Measurements from ENCODE around the gene KIRREL3.

KIRREL3 gene

GRCh38 chr11:126468102-126468521, 532.5 kb downstream of the KIRREL3 start:
- no peak overlapping the region for H3K4me3 ChIP-seq (ENCODE audit: low read depth, low read length)
- TF ChIP-seq, protein P1, sequence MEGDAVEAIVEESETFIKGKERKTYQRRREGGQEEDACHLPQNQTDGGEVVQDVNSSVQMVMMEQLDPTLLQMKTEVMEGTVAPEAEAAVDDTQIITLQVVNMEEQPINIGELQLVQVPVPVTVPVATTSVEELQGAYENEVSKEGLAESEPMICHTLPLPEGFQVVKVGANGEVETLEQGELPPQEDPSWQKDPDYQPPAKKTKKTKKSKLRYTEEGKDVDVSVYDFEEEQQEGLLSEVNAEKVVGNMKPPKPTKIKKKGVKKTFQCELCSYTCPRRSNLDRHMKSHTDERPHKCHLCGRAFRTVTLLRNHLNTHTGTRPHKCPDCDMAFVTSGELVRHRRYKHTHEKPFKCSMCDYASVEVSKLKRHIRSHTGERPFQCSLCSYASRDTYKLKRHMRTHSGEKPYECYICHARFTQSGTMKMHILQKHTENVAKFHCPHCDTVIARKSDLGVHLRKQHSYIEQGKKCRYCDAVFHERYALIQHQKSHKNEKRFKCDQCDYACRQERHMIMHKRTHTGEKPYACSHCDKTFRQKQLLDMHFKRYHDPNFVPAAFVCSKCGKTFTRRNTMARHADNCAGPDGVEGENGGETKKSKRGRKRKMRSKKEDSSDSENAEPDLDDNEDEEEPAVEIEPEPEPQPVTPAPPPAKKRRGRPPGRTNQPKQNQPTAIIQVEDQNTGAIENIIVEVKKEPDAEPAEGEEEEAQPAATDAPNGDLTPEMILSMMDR (IDR thresholded peaks at IDR 0.05; ENCODE audit: low read depth, low read length, missing control alignments), result no peak
- DNase-seq (ENCODE audit: low read depth), result no peak

GRCh38 chr11:126467471-126467870, 533.1 kb downstream of the KIRREL3 start:
- TF ChIP-seq, protein P1 (IDR thresholded peaks at IDR 0.05; ENCODE audit: low read depth, low read length, missing control alignments), result no peak
- H3K4me3 ChIP-seq (ENCODE audit: low read depth, low read length), result no peak overlapping the region
- no peak for DNase-seq (ENCODE audit: low read depth)

- no peak overlapping the region for H3K4me3 ChIP-seq (ENCODE audit: low read depth, low read length)
- DNase-seq (ENCODE audit: low read depth), result no peak
- TF ChIP-seq, protein P1 (IDR thresholded peaks at IDR 0.05; ENCODE audit: low read depth, low read length, missing control alignments), result no peak
Observed at GRCh38 chr11:126467046-126467370, 533.6 kb downstream of the KIRREL3 start.

DNA sequence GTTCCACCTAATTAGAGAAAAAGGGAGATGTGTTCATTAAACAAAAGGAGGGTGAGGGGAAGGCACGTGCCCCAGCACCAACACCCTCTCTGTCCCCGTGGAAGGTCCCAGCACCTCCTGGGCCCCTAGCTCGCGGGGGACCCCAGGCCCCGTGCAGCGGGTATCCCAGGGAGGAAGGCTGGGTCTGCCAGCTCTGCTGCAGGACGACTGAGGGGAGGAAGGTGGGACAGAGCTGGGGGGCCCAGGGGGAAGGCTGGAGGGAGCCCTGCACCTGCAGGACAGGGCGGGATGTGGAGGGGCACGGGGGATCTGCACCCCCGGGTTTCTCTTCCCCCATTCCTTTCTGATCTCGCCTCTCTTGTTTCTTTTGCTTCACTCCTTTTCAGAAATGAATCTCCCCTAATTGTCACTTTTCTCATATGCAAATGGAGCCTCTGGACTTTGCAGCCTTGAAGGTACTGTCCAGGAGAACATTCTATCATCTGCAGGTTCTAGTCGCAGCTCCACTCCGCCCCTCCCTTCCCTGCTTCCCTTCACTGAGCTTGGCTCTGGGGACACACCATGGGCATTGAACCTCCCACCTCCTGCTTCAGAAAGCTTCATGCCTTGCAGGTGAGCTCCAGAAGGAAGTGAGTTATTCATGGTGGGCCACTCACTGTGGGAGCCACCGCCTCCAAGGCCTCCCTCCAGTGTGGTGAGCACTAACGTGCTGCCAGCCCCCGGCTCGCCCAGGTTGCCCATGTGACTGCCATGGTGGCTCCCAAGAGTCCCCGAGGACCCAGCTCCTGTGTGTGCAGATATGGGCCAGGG, 534.1 kb downstream of the KIRREL3 start:
- H3K4me3 ChIP-seq (ENCODE audit: low read depth, low read length), result no peak overlapping the region; the same call in 1 of the 2 replicates
- TF ChIP-seq, protein P1 (IDR thresholded peaks at IDR 0.05; ENCODE audit: low read depth, low read length, missing control alignments), result no peak
- no peak for DNase-seq (ENCODE audit: low read depth)

DNA sequence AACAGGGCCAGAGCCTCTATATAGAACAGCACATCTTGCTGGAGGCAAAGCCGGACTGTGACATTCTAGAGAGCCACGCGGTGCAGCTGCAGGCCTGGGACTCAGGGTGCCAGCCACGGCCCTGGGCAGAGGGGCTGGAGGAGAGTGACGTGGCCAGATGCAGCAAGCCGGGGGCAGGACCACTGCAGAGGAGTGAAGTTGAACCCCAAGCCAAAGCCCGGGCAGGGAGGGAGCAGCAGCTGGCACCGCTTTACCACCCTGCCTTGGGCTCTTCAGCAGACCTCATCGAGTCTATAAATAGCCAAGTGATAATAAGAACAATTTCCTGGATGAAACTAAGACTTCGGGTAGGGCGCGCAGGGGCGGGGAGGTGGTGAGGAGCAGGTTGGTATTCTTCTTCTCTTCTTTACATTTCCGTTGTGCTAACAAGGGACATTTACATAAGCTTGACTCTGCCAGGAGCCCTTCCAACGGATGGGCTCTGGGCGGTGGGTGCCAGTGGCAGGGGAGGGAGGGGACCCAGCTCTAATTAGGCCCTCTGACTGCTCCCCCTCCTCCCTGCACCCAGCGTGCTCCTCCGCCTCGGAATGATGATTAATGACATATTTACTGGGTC, 534.9 kb downstream of the KIRREL3 start:
- TF ChIP-seq, protein P1 (IDR thresholded peaks at IDR 0.05; ENCODE audit: low read depth, low read length, missing control alignments), result no peak
- no peak overlapping the region; the same call in 1 of the 2 replicates for H3K4me3 ChIP-seq (ENCODE audit: low read depth, low read length)
- DNase-seq (ENCODE audit: low read depth), result peak; percentile 46

- TF ChIP-seq, protein P1 (IDR thresholded peaks at IDR 0.05; ENCODE audit: low read depth, low read length, missing control alignments), result no peak
- no peak for DNase-seq (ENCODE audit: low read depth)
- H3K4me3 ChIP-seq (ENCODE audit: low read depth, low read length), result no peak overlapping the region
Observed at GRCh38 chr11:126464796-126465195, 535.8 kb downstream of the KIRREL3 start.
